ENCODE data around the gene TAMM41.

GRCh38 chr3:11829416-11829815 lies 17.3 kb downstream of the TAMM41 start:
- no peak for TF ChIP-seq CTCF (IDR thresholded peaks at IDR 0.05; ENCODE audit: low read depth, low read length, missing input control)
- no peak for TF ChIP-seq RAD21 (IDR thresholded peaks at IDR 0.05)
- no peak for TF ChIP-seq TAF1 (conservative IDR thresholded peaks at IDR 0.05)
- no peak for TF ChIP-seq JUND (IDR thresholded peaks at IDR 0.05)
- TF ChIP-seq SP1 (IDR thresholded peaks at IDR 0.05), result no peak
- TF ChIP-seq GABPA (IDR thresholded peaks at IDR 0.05 in 1 of 2, conservative IDR thresholded peaks at IDR 0.05 in 1 of 2), result no peak
- no peak for TF ChIP-seq EGR1 (IDR thresholded peaks at IDR 0.05; ENCODE audit: low read depth in 2 of 2)
